Smooth muscle cell (in vitro differentiated cells): ENCODE results near the gene RRH. TPM values are rescaled to one million over a fixed set of nuclear protein-coding genes. Genes with fewer than 3 reads are reported as not detected.

Experiments
- DNase-seq: peaks from one replicate; lab custom pipeline; 2025; ENCODE audit not compliant: unreplicated experiment; lab: John Stamatoyannopoulos, UW
- H2AFZ ChIP-seq: fragments of 200-600 bp; sonication (generic); 2 replicates; pipeline ENCODE4 v1.6.0; 2016; ENCODE audit warnings: antibody characterized with exemption, low read depth, mild to moderate bottlenecking
- H3F3A ChIP-seq: fragments of 200-600 bp; sonication (generic); 2 replicates; pipeline ENCODE4 v1.6.0; 2017; ENCODE audit warnings: antibody characterized with exemption, low read depth
- H3K27ac ChIP-seq: fragments of 200-600 bp; sonication (generic); 2 replicates; pipeline ENCODE4 v1.5.1; 2016; ENCODE audit warnings: low read depth, mild to moderate bottlenecking
- H3K27me3 ChIP-seq: fragments of 200-600 bp; sonication (generic); 2 replicates; pipeline ENCODE4 v1.6.1; 2016; ENCODE audit warnings: low read depth, mild to moderate bottlenecking
- H3K36me3 ChIP-seq: fragments of 200-600 bp; sonication (generic); 2 replicates; pipeline ENCODE4 v1.5.1; 2016; ENCODE audit warnings: low read depth
- H3K4me1 ChIP-seq: fragments of 200-600 bp; sonication (generic); 2 replicates; pipeline ENCODE4 v1.5.1; 2016; ENCODE audit warnings: low read depth
- H3K4me2 ChIP-seq: fragments of 200-600 bp; sonication (generic); 2 replicates; pipeline ENCODE4 v1.6.0; 2016; ENCODE audit warnings: mild to moderate bottlenecking
- H3K4me3 ChIP-seq: fragments of 200-600 bp; sonication (generic); 2 replicates; pipeline ENCODE4 v1.5.1; 2016; ENCODE audit warnings: mild to moderate bottlenecking
- H3K79me2 ChIP-seq: fragments of 200-600 bp; sonication (generic); 2 replicates; pipeline ENCODE4 v1.6.0; 2016; ENCODE audit warnings: low read depth, mild to moderate bottlenecking
- H3K9ac ChIP-seq: fragments of 200-600 bp; sonication (generic); 2 replicates; pipeline ENCODE4 v1.6.0; 2016; ENCODE audit warnings: low read depth
- H3K9me3 ChIP-seq: fragments of 200-600 bp; sonication (generic); replicated peaks from 2 replicates; pipeline ENCODE4 v1.5.1; 2016; ENCODE audit warnings: low read depth
- H4K20me1 ChIP-seq: fragments of 200-600 bp; sonication (generic); 2 replicates; pipeline ENCODE4 v1.6.0; 2016; ENCODE audit warnings: low read depth
- WGBS: methylation state at CpG from one replicate; pipeline ENCODE4 v1.1.7; 2016; ENCODE audit warnings: low lambda C conversion rate; 5-methylcytosine and 5-hydroxymethylcytosine counted together
- polyA plus RNA-seq: library from polyadenylated mRNA; unstranded; fragments of >200 nt; fragmentation: Nextera tagmentation; extraction: Ambion mirVana; gene quantifications from 2 replicates; pipeline ENCODE4 v1.2.1, GENCODE V29; 2016
- total RNA-seq: library from RNA; depleted of rRNA; stranded (reverse); fragments of >200 nt; gene quantifications from 2 replicates; pipeline ENCODE4 v1.2.3, GENCODE V29; 2014
- TF ChIP-seq, protein P1 (sequence below): fragments of 200-600 bp; sonication (generic); IDR thresholded peaks from 2 replicates; pipeline ENCODE4 v1.5.1; 2017; ENCODE audit warnings: borderline replicate concordance, mild to moderate bottlenecking, antibody characterized with exemption; ENCODE audit not compliant: insufficient read depth, poor library complexity, severe bottlenecking

RRH gene
- total and polyA plus RNA-seq, 2 experiments from 2014 or later: not detected

- no peaks in the 10 kb centered on the region for H4K20me1 ChIP-seq
- WGBS: 96% methylated on average over 2 of the region's 2 CpGs
- H3F3A ChIP-seq: no peaks in the 10 kb centered on the region
- no peak overlapping the region for H3K27ac ChIP-seq
- no peak overlapping the region for H3K4me3 ChIP-seq
- DNase-seq: no peak
- no peaks in the 10 kb centered on the region for H3K27me3 ChIP-seq
- no peaks in the 10 kb centered on the region for H3K36me3 ChIP-seq
- H3K9me3 ChIP-seq: no peaks in the 10 kb centered on the region
- H2AFZ ChIP-seq: no peak overlapping the region
- TF ChIP-seq, protein P1, sequence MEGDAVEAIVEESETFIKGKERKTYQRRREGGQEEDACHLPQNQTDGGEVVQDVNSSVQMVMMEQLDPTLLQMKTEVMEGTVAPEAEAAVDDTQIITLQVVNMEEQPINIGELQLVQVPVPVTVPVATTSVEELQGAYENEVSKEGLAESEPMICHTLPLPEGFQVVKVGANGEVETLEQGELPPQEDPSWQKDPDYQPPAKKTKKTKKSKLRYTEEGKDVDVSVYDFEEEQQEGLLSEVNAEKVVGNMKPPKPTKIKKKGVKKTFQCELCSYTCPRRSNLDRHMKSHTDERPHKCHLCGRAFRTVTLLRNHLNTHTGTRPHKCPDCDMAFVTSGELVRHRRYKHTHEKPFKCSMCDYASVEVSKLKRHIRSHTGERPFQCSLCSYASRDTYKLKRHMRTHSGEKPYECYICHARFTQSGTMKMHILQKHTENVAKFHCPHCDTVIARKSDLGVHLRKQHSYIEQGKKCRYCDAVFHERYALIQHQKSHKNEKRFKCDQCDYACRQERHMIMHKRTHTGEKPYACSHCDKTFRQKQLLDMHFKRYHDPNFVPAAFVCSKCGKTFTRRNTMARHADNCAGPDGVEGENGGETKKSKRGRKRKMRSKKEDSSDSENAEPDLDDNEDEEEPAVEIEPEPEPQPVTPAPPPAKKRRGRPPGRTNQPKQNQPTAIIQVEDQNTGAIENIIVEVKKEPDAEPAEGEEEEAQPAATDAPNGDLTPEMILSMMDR: no peak
- H3K4me2 ChIP-seq: no peak overlapping the region
- no peaks in the 10 kb centered on the region for H3K4me1 ChIP-seq
- no peak overlapping the region for H3K9ac ChIP-seq
- H3K79me2 ChIP-seq: no peaks in the 10 kb centered on the region
Measured at GRCh38 chr4:109876634-109877265, 49.0 kb downstream of the RRH start.

- WGBS: 93% methylated on average over 3 of the region's 3 CpGs
- H2AFZ ChIP-seq: no peak overlapping the region
- H3K79me2 ChIP-seq: no peaks in the 10 kb centered on the region
- H3K9me3 ChIP-seq: no peaks in the 10 kb centered on the region
- H4K20me1 ChIP-seq: no peaks in the 10 kb centered on the region
- H3F3A ChIP-seq: no peaks in the 10 kb centered on the region
- TF ChIP-seq, protein P1: no peak
- H3K27me3 ChIP-seq: no peaks in the 10 kb centered on the region
- no peak overlapping the region for H3K9ac ChIP-seq
- H3K4me2 ChIP-seq: no peak overlapping the region
- no peaks in the 10 kb centered on the region for H3K4me1 ChIP-seq
- no peak overlapping the region for H3K4me3 ChIP-seq
- no peak overlapping the region for H3K27ac ChIP-seq
- no peaks in the 10 kb centered on the region for H3K36me3 ChIP-seq
- no peak for DNase-seq
Measured at GRCh38 chr4:109877400-109877799, 49.6 kb downstream of the RRH start.

DNA sequence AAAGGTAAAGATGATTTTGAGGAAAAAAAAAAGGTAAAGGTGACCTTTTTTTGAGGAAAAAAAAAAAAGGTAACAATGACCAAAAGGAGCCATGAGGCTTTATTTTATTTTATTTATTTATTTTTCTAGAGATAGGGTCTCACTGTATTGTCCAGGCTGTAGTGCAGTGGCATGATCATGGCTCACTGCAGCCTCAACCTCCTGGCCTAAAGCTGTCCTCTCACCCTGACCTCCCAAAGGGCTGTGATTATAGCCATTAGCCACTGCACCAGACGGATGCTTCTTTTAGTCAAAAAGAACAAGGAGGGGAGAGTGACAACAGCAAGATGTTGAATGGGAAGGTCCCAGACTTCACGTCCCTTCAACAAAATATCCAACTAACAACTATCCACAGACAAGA is 50.6 kb downstream of the RRH start:
- Histone ChIP-seq H3K27me3 (no peaks in the 10 kb centered on the region), H3K9ac (no peak overlapping the region), H3K27ac (no peak overlapping the region), H3K36me3 (no peaks in the 10 kb centered on the region), H3K4me3 (no peak overlapping the region), H4K20me1 (no peaks in the 10 kb centered on the region), H2AFZ (no peak overlapping the region), H3K79me2 (no peaks in the 10 kb centered on the region), H3K4me2 (no peak overlapping the region), H3F3A (no peaks in the 10 kb centered on the region), H3K4me1 (no peaks in the 10 kb centered on the region), H3K9me3 (no peaks in the 10 kb centered on the region)
- 93% methylated on average over 2 of the region's 2 CpGs for WGBS
- no peak for DNase-seq
- TF ChIP-seq, protein P1: no peak

- H2AFZ ChIP-seq: no peak overlapping the region
- TF ChIP-seq, protein P1: no peak
- no peak for DNase-seq
- no peaks in the 10 kb centered on the region for H3F3A ChIP-seq
- no peak overlapping the region for H3K4me3 ChIP-seq
- H3K4me1 ChIP-seq: no peaks in the 10 kb centered on the region
- no peaks in the 10 kb centered on the region for H4K20me1 ChIP-seq
- WGBS: 93% methylated on average over 12 of the region's 12 CpGs
- H3K79me2 ChIP-seq: no peaks in the 10 kb centered on the region
- no peaks in the 10 kb centered on the region for H3K36me3 ChIP-seq
- no peaks in the 10 kb centered on the region for H3K27me3 ChIP-seq
- no peak overlapping the region for H3K4me2 ChIP-seq
- no peak overlapping the region for H3K9ac ChIP-seq
- H3K9me3 ChIP-seq: no peaks in the 10 kb centered on the region
- no peak overlapping the region for H3K27ac ChIP-seq
Measured at GRCh38 chr4:109879081-109879480, 51.3 kb downstream of the RRH start.
